Parathyroid adenoma (tissue), 2 donors: ENCODE data around the gene CAMTA1.

Experiments
- H2AFZ ChIP-seq: fragments of 300-600 bp; sonication (generic); one replicate; pipeline ENCODE4 v1.7.0; 2017; ENCODE audit warnings: antibody characterized with exemption, mild to moderate bottlenecking
- H3K27ac ChIP-seq: fragments of 300-600 bp; sonication (generic); one replicate; pipeline ENCODE4 v1.7.0; 2017
- H3K27me3 ChIP-seq: fragments of 300-600 bp; sonication (generic); one replicate; pipeline ENCODE4 v1.7.0; 2017; ENCODE audit warnings: low read length; ENCODE audit not compliant: control insufficient read depth, insufficient read depth
- H3K36me3 ChIP-seq: fragments of 300-600 bp; sonication (generic); one replicate; pipeline ENCODE4 v1.7.0; 2017; ENCODE audit warnings: low read length; ENCODE audit not compliant: control insufficient read depth, insufficient read depth
- H3K4me1 ChIP-seq: fragments of 300-600 bp; sonication (generic); one replicate; pipeline ENCODE4 v1.7.0; 2017; ENCODE audit warnings: control low read depth
- H3K4me2 ChIP-seq: fragments of 300-600 bp; sonication (generic); one replicate; pipeline ENCODE4 v1.7.0; 2017; ENCODE audit warnings: low read length
- H3K4me3 ChIP-seq: fragments of 300-600 bp; sonication (generic); one replicate; pipeline ENCODE4 v1.7.0; 2017; ENCODE audit warnings: low read depth, low read length
- H3K79me2 ChIP-seq: fragments of 300-600 bp; sonication (generic); one replicate; pipeline ENCODE4 v1.7.0; 2017; ENCODE audit warnings: control low read depth
- H3K9ac ChIP-seq: fragments of 300-600 bp; sonication (generic); one replicate; pipeline ENCODE4 v1.7.0; 2017; ENCODE audit warnings: mild to moderate bottlenecking
- H3K9me3 ChIP-seq: fragments of 300-600 bp; sonication (generic); one replicate; pipeline ENCODE4 v1.7.0; 2017; ENCODE audit warnings: low read length; ENCODE audit not compliant: control insufficient read depth
- TF ChIP-seq, protein P1 (sequence below): fragments of 300-600 bp; sonication (generic); IDR thresholded peaks from one replicate; pipeline ENCODE4 v1.7.0; 2017; ENCODE audit warnings: antibody characterized with exemption, mild to moderate bottlenecking
- donor health status: primary hyperparathyroidism.

Gene CAMTA1

DNA sequence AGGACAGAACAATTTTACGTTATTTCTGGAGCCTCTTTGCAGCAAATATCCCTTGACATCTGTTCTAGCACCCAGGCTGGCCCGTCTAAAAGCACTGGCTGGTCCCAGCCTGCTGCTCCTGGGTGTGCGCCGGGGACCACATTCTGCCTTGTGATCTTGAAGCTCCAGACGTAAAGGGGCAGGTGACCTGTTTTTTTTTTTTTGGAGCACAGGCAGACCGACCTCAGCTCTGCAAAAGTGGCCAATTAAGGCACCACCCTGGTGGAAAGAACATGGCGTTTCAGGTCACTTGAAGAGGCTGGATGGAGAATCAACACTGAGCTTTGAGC lies 13.8 kb upstream of the CAMTA1 start:
- H3K36me3 ChIP-seq: no peaks in the 10 kb centered on the region
- no peak overlapping the region for H3K27ac ChIP-seq
- no peaks in the 10 kb centered on the region for H3K79me2 ChIP-seq
- TF ChIP-seq, protein P1, sequence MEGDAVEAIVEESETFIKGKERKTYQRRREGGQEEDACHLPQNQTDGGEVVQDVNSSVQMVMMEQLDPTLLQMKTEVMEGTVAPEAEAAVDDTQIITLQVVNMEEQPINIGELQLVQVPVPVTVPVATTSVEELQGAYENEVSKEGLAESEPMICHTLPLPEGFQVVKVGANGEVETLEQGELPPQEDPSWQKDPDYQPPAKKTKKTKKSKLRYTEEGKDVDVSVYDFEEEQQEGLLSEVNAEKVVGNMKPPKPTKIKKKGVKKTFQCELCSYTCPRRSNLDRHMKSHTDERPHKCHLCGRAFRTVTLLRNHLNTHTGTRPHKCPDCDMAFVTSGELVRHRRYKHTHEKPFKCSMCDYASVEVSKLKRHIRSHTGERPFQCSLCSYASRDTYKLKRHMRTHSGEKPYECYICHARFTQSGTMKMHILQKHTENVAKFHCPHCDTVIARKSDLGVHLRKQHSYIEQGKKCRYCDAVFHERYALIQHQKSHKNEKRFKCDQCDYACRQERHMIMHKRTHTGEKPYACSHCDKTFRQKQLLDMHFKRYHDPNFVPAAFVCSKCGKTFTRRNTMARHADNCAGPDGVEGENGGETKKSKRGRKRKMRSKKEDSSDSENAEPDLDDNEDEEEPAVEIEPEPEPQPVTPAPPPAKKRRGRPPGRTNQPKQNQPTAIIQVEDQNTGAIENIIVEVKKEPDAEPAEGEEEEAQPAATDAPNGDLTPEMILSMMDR: no peak
- H3K27me3 ChIP-seq: no peaks in the 10 kb centered on the region
- H3K4me2 ChIP-seq: no peak overlapping the region
- no peak overlapping the region for H2AFZ ChIP-seq
- H3K9ac ChIP-seq: no peak overlapping the region
- H3K4me3 ChIP-seq: no peak overlapping the region
- H3K4me1 ChIP-seq: no peaks in the 10 kb centered on the region
- no peaks in the 10 kb centered on the region for H3K9me3 ChIP-seq

DNA sequence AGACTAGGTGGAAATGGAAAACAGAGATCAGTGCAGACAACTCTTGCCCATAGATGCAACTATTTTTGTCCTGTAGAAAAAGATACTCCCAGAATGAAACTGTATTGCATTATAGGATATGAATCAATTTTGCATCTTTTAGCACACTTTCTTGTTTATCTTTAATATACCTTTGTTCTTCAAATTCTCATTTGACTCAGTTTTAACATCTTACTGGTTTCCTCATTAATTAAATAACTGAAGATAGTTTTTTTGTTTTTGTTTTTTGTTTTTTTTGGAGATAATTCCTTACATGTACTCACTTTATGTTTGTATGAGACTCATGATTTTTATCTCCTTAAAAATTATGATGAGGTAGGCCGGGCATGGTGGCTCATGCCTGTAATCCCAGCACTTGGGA lies 10.9 kb upstream of the CAMTA1 start:
- Histone ChIP-seq H3K27me3 (no peaks in the 10 kb centered on the region), H3K4me1 (no peaks in the 10 kb centered on the region), H2AFZ (no peak overlapping the region), H3K4me3 (no peak overlapping the region), H3K79me2 (no peaks in the 10 kb centered on the region), H3K36me3 (no peaks in the 10 kb centered on the region), H3K9ac (no peak overlapping the region), H3K4me2 (no peak overlapping the region), H3K9me3 (no peaks in the 10 kb centered on the region), H3K27ac (no peak overlapping the region)
- TF ChIP-seq, protein P1: no peak

DNA sequence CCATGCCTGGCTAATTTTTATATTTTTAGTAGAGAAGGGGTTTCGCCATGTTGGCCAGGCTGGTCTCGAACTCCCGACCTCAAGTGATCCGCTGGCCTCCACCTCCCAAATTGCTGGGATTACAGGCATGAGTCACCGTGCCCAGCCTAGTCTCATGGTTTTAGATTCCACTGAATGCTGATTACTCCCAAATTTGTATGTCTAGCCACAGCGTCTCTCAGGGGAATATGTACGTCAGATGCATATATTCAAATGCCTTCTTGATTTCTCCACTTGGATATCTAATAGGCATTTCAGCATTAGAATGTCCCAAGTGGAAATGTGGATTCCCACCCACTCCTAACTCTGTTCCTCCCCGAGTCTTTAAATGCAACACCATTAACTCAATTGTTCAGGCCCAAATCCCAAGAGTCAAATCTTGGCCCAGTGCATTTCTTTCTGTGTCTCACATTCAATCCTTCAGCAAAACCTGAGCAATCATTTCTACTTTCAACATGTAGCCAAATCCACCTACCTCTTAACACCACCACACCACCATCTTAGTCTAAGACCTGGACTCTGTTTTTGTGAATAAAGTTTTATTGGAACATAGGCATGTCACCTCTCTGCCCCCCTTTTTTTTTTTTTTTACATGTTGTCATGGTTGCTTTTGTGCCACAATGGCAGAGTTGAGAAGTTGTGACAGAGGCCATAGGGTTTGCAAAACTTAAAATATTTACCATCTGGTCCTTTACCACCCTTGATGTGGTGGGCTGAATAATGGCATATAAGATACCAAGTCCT lies 9.8 kb upstream of the CAMTA1 start:
- no peaks in the 10 kb centered on the region for H3K79me2 ChIP-seq
- H3K4me1 ChIP-seq: no peaks in the 10 kb centered on the region
- no peaks in the 10 kb centered on the region for H3K36me3 ChIP-seq
- TF ChIP-seq, protein P1: no peak
- no peak overlapping the region for H2AFZ ChIP-seq
- H3K9me3 ChIP-seq: no peaks in the 10 kb centered on the region
- no peak overlapping the region for H3K27ac ChIP-seq
- H3K4me2 ChIP-seq: no peak overlapping the region
- H3K9ac ChIP-seq: no peak overlapping the region
- no peaks in the 10 kb centered on the region for H3K27me3 ChIP-seq
- H3K4me3 ChIP-seq: no peak overlapping the region

DNA sequence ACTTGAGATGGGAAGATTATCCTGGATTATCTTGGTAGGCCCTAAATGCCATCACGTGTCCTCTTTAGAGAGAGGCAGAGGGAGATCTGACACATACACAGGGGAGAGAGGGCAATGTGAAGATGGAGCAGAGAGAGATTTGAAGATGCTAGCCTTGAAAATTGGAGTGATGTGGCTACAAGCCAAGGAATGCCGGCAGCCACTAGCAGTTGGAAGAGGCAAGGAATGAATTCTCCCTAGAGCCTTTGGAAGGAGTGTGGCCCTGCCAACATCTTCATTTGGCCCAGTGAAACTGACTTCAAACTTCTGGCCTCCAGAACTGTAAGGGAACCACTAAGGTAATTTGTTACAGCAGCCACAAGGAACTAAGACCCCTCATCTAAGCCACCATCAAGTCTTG lies 8.9 kb upstream of the CAMTA1 start:
- Histone ChIP-seq H3K4me1 (no peaks in the 10 kb centered on the region), H3K27me3 (no peaks in the 10 kb centered on the region), H3K4me3 (no peak overlapping the region), H2AFZ (no peak overlapping the region), H3K9me3 (no peaks in the 10 kb centered on the region), H3K36me3 (no peaks in the 10 kb centered on the region), H3K79me2 (no peaks in the 10 kb centered on the region), H3K4me2 (no peak overlapping the region), H3K27ac (no peak overlapping the region), H3K9ac (no peak overlapping the region)
- TF ChIP-seq, protein P1: no peak

DNA sequence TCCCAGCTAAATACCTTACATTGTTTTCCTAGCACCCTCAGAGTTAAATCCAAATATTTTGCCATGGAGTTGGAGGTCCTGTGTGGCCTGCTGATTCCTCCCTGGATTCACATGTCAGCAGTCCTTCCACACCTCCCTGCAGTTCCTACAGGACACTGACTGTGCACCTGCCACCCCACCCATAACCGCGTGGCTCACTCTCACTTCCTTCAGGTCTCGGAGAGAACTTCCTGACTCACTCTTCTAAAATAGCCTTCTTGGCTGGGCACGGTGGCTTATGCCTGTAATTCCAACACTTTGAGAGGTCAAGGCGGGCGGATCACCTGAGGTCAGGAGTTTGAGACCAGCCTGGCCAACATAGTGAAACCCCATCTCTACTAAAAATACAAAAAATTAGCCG lies 8.4 kb upstream of the CAMTA1 start:
- Histone ChIP-seq H3K4me1 (no peaks in the 10 kb centered on the region), H3K9ac (no peak overlapping the region), H3K79me2 (no peaks in the 10 kb centered on the region), H3K4me2 (no peak overlapping the region), H3K9me3 (no peaks in the 10 kb centered on the region), H3K27me3 (no peaks in the 10 kb centered on the region), H2AFZ (no peak overlapping the region), H3K36me3 (no peaks in the 10 kb centered on the region), H3K27ac (no peak overlapping the region), H3K4me3 (no peak overlapping the region)
- TF ChIP-seq, protein P1: no peak
